ENCODE results near the gene SKAP2. TPM values are rescaled to one million over a fixed set of nuclear protein-coding genes. Genes with fewer than 3 reads are reported as not detected.
A peak's percentile ranks its signal among the peaks of the same experiment; 100 is the strongest.

Gene SKAP2
- total and polyA plus RNA-seq, 2 of the 4 experiments (the other 2 are of a cell fraction), result 5.7 to 7.4 TPM

GRCh38 chr7:26891400-26892350 lies 27.3 kb upstream of the SKAP2 start:
- no peak overlapping the region for H4K91ac ChIP-seq (ENCODE audit: insufficient read depth, low read depth, low read length)
- ChIA-PET CTCF (interaction anchor here (0.7 kb wide), 1 partner anchor 13 kb away, joined by 3 read pairs; no protein-coding TSS in a partner anchor), POLR2A (ENCODE audit: unreplicated experiment) (no interaction called here)
- no peak overlapping the region for H2BK5ac ChIP-seq (ENCODE audit: low read depth, low read length, poor library complexity, severe bottlenecking)
- no CpG with 5 or more reads among the region's 3 CpGs for WGBS, 2 experiments (ENCODE audit: extremely low coverage in 2 of 2, insufficient read length in 1 of 2)
- H3K23ac ChIP-seq (ENCODE audit: low read depth, low read length), result no peak overlapping the region
- no peak overlapping the region for H3K18ac ChIP-seq (ENCODE audit: low read depth, low read length)
- no peaks in the 10 kb centered on the region for H3K9me3 ChIP-seq (ENCODE audit: control insufficient read depth, insufficient read depth, low read length)
- no peak overlapping the region for H3K4me2 ChIP-seq (ENCODE audit: low read depth, low read length)
- no peak overlapping the region for H2AK5ac ChIP-seq (ENCODE audit: low read depth, low read length)
- no peak overlapping the region for H2AK9ac ChIP-seq (replicated peaks; ENCODE audit: low read depth, low read length, poor library complexity)
- H3K4me1 ChIP-seq (ENCODE audit: control insufficient read depth, insufficient read depth, low read length), result no peaks in the 10 kb centered on the region
- H3K56ac ChIP-seq (ENCODE audit: extremely low read depth, insufficient read depth, low read length), result no peak overlapping the region
- no peaks in the 10 kb centered on the region for H3K79me1 ChIP-seq (ENCODE audit: low read depth in 1 of 2, low read length in 2 of 2)
- H2BK120ac ChIP-seq (ENCODE audit: low read depth, low read length), result no peak overlapping the region
- DNase-seq (peak; percentile 41), ATAC-seq (ENCODE audit: low read depth) (no peak)
- no peak overlapping the region for H2BK20ac ChIP-seq (ENCODE audit: low read depth, low read length)
- no peak overlapping the region for H2AFZ ChIP-seq (replicated peaks; ENCODE audit: low read length, poor library complexity)
- H3K27me3 ChIP-seq (ENCODE audit: control insufficient read depth, insufficient read depth, low read length), result no peaks in the 10 kb centered on the region; the same call in 1 of the 2 replicates
- dilution Hi-C loops (cut with HindIII; ENCODE audit: low sequenced_read_pairs, unreplicated experiment), result no loop called here
- H2BK15ac ChIP-seq (ENCODE audit: low read depth, low read length), result no peak overlapping the region
- H4K20me1 ChIP-seq (ENCODE audit: insufficient read depth, low read length), result no peaks in the 10 kb centered on the region
- no peak overlapping the region for H3K4me3 ChIP-seq (ENCODE audit: insufficient read depth, low read depth, low read length)
- H3K4ac ChIP-seq (ENCODE audit: low read depth, low read length), result no peak overlapping the region
- H3K27ac ChIP-seq (ENCODE audit: insufficient read depth, low read length), result no peak overlapping the region
- in situ Hi-C loops (cut with MboI; ENCODE audit: low sequenced_read_pairs), result no loop called here
- no peaks in the 10 kb centered on the region for H3K9me1 ChIP-seq (ENCODE audit: insufficient read depth, low read length)
- intact Hi-C loops (cut with micrococcal nuclease), result no loop called here
- H4K8ac ChIP-seq (ENCODE audit: low read depth in 2 of 2, low read length in 2 of 2), result no peak overlapping the region
- no peak overlapping the region for H4K5ac ChIP-seq (ENCODE audit: low read depth, low read length)
- BruUV-seq (replicated peaks), result no TSS peak
- TF ChIP-seq FOS (IDR thresholded peaks at IDR 0.05; ENCODE audit: low read depth, low read length) (no peak), ELK1 (IDR thresholded peaks at IDR 0.05; ENCODE audit: borderline replicate concordance, low read depth, low read length) (no peak), RCOR1 (IDR thresholded peaks at IDR 0.05; ENCODE audit: insufficient replicate concordance, low read length) (no peak), NFE2L2 (IDR thresholded peaks at IDR 0.05; ENCODE audit: low read depth, low read length) (no peak), CHD1 (IDR thresholded peaks at IDR 0.05; ENCODE audit: low read depth, low read length) (no peak), CEBPB (IDR thresholded peaks at IDR 0.05; ENCODE audit: low read depth, low read length) (no peak), MXI1 (IDR thresholded peaks at IDR 0.05; ENCODE audit: borderline replicate concordance, low read depth, low read length) (no peak), SMC3 (IDR thresholded peaks at IDR 0.05; ENCODE audit: low read depth, low read length) (no peak), USF2 (IDR thresholded peaks at IDR 0.05; ENCODE audit: low read depth, low read length) (no peak), BHLHE40 (IDR thresholded peaks at IDR 0.05; ENCODE audit: low read depth, low read length) (no peak)
- H3K36me3 ChIP-seq (ENCODE audit: control insufficient read depth, insufficient read depth, low read length), result no peaks in the 10 kb centered on the region
- H3K14ac ChIP-seq (replicated peaks; ENCODE audit: low read depth, low read length), result no peak overlapping the region
- no peak overlapping the region for H3K9ac ChIP-seq (ENCODE audit: low read depth, low read length)
